HG02973 (cell line): Measurements from ENCODE around the gene STK32C.

Experiments
- ATAC-seq: cut with Tn5 transposase; IDR thresholded peaks from one replicate; pipeline ENCODE4 v1.9.1; 2021; ENCODE audit warnings: moderate library complexity; ENCODE audit not compliant: unreplicated experiment

Gene STK32C

GRCh38 chr10:132283604-132284382 is 24.0 kb downstream of the STK32C start:
- ATAC-seq, result no peak

GRCh38 chr10:132282667-132283603 is 24.8 kb downstream of the STK32C start:
- ATAC-seq, result no peak

GRCh38 chr10:132281915-132282666 is 25.7 kb downstream of the STK32C start:
- no peak for ATAC-seq

- no peak for ATAC-seq
Observed at GRCh38 chr10:132280646-132281074, 27.1 kb downstream of the STK32C start.

- no peak for ATAC-seq
Observed at GRCh38 chr10:132279873-132280645, 27.7 kb downstream of the STK32C start.

- no peak for ATAC-seq
Observed at GRCh38 chr10:132277311-132277741, 30.4 kb downstream of the STK32C start.

- ATAC-seq, result no peak
Observed at GRCh38 chr10:132276706-132277105, 31.0 kb downstream of the STK32C start.

GRCh38 chr10:132276179-132276675 is 31.5 kb downstream of the STK32C start:
- no peak for ATAC-seq

- ATAC-seq, result no peak
Observed at GRCh38 chr10:132275426-132276178, 32.1 kb downstream of the STK32C start.

- no peak for ATAC-seq
Observed at GRCh38 chr10:132274986-132275385, 32.8 kb downstream of the STK32C start.

- ATAC-seq, result no peak
Observed at GRCh38 chr10:132274581-132274980, 33.2 kb downstream of the STK32C start.

GRCh38 chr10:132273966-132274365 is 33.8 kb downstream of the STK32C start:
- no peak for ATAC-seq

GRCh38 chr10:132273304-132273944 is 34.3 kb downstream of the STK32C start:
- no peak for ATAC-seq

- ATAC-seq, result no peak
Observed at GRCh38 chr10:132272231-132272971, 35.3 kb downstream of the STK32C start.

GRCh38 chr10:132271458-132272230 is 36.1 kb downstream of the STK32C start:
- ATAC-seq, result no peak

GRCh38 chr10:132270721-132271457 is 36.9 kb downstream of the STK32C start:
- no peak for ATAC-seq

GRCh38 chr10:132270256-132270655 is 37.5 kb downstream of the STK32C start:
- ATAC-seq, result no peak
